Epithelial cell of esophagus (primary cell): ENCODE data around the gene BCKDHB.

Experiments used
- DNase-seq: peaks from one replicate; pipeline ENCODE4 v3.0.0; 2010; ENCODE audit warnings: low read depth
- H3K4me3 ChIP-seq: 2 replicates; pipeline ENCODE4 v1.5.1; 2011; ENCODE audit warnings: mild to moderate bottlenecking, low read length, control low read depth
- CTCF ChIP-seq: IDR thresholded peaks from 2 replicates; pipeline ENCODE4 v1.5.1; 2011; ENCODE audit warnings: low read depth, mild to moderate bottlenecking, low read length, control low read depth, inconsistent platforms; ENCODE audit not compliant: insufficient read depth; ENCODE audit errors: missing control alignments

Gene BCKDHB

GRCh38 chr6:80356000-80356399, 249.5 kb downstream of the BCKDHB start:
- H3K4me3 ChIP-seq = no peak overlapping the region
- DNase-seq = no peak
- no peak for TF ChIP-seq CTCF

GRCh38 chr6:80356545-80356944, 250.1 kb downstream of the BCKDHB start:
- no peak overlapping the region for H3K4me3 ChIP-seq
- no peak for DNase-seq
- TF ChIP-seq CTCF = no peak

- no peak for DNase-seq
- no peak for TF ChIP-seq CTCF
- no peak overlapping the region for H3K4me3 ChIP-seq
These were observed 250.6 kb downstream of the BCKDHB start for GRCh38 chr6:80357081-80357480.

GRCh38 chr6:80357674-80358073, 251.2 kb downstream of the BCKDHB start:
- H3K4me3 ChIP-seq = no peak overlapping the region
- no peak for TF ChIP-seq CTCF
- peak; percentile 30 for DNase-seq

- no peak overlapping the region for H3K4me3 ChIP-seq
- DNase-seq = no peak
- no peak for TF ChIP-seq CTCF
These were observed 257.1 kb downstream of the BCKDHB start for GRCh38 chr6:80363501-80364122.

GRCh38 chr6:80364149-80364548, 257.7 kb downstream of the BCKDHB start:
- TF ChIP-seq CTCF = no peak
- no peak overlapping the region for H3K4me3 ChIP-seq
- DNase-seq = no peak

- H3K4me3 ChIP-seq = no peak overlapping the region
- TF ChIP-seq CTCF = no peak
- DNase-seq = no peak
These were observed 259.6 kb downstream of the BCKDHB start for GRCh38 chr6:80366051-80366450.
